Measurements from ENCODE around the gene MYO7B.

The MYO7B gene

GRCh38 chr2:127535422-127535901 is at the start of gene MYO7B:
Gene MYO7B, plus strand, starts transcription at chr2:127535683. Its CDS starts 24,040 bp downstream, at chr2:127559723.
- DNase-seq (ENCODE audit: low read depth), result no peak

GRCh38 chr2:127485694-127486071 is 49.8 kb upstream of the MYO7B start:
- no peak for DNase-seq (ENCODE audit: low read depth)

- DNase-seq (ENCODE audit: low read depth), result no peak
These were observed 49.0 kb upstream of the MYO7B start for GRCh38 chr2:127486247-127487058.

GRCh38 chr2:127490283-127490682 is 45.2 kb upstream of the MYO7B start:
- DNase-seq (ENCODE audit: low read depth), result no peak

- no peak for DNase-seq (ENCODE audit: low read depth)
These were observed 37.1 kb upstream of the MYO7B start for GRCh38 chr2:127498386-127498785.

GRCh38 chr2:127503491-127503890 is 32.0 kb upstream of the MYO7B start:
- no peak for DNase-seq (ENCODE audit: low read depth)

GRCh38 chr2:127504552-127505430 is 30.7 kb upstream of the MYO7B start:
- DNase-seq (ENCODE audit: low read depth), result no peak

GRCh38 chr2:127506510-127506909 is 29.0 kb upstream of the MYO7B start:
- DNase-seq (ENCODE audit: low read depth), result no peak

- no peak for DNase-seq (ENCODE audit: low read depth)
These were observed 27.4 kb upstream of the MYO7B start for GRCh38 chr2:127508023-127508630.

GRCh38 chr2:127508631-127509034 is 26.9 kb upstream of the MYO7B start:
- DNase-seq (ENCODE audit: low read depth), result no peak

- DNase-seq (ENCODE audit: low read depth), result no peak
These were observed 25.4 kb upstream of the MYO7B start for GRCh38 chr2:127510073-127510472.

- no peak for DNase-seq (ENCODE audit: low read depth)
These were observed 24.3 kb upstream of the MYO7B start for GRCh38 chr2:127511090-127511695.

GRCh38 chr2:127511917-127512316 is 23.6 kb upstream of the MYO7B start:
- no peak for DNase-seq (ENCODE audit: low read depth)

- DNase-seq (ENCODE audit: low read depth), result no peak
These were observed 23.1 kb upstream of the MYO7B start for GRCh38 chr2:127512362-127512761.

- DNase-seq (ENCODE audit: low read depth), result no peak
These were observed 21.4 kb upstream of the MYO7B start for GRCh38 chr2:127514076-127514475.

- DNase-seq (ENCODE audit: low read depth), result no peak
These were observed 21.0 kb upstream of the MYO7B start for GRCh38 chr2:127514485-127514884.

GRCh38 chr2:127515383-127515915 is 20.0 kb upstream of the MYO7B start:
- no peak for DNase-seq (ENCODE audit: low read depth)

GRCh38 chr2:127516041-127516762 is 19.3 kb upstream of the MYO7B start:
- DNase-seq (ENCODE audit: low read depth), result no peak

- DNase-seq (ENCODE audit: low read depth), result no peak
These were observed 18.0 kb upstream of the MYO7B start for GRCh38 chr2:127517465-127517864.

- DNase-seq (ENCODE audit: low read depth), result no peak
These were observed 15.1 kb upstream of the MYO7B start for GRCh38 chr2:127520424-127520823.

GRCh38 chr2:127523269-127523939 is 12.1 kb upstream of the MYO7B start:
- DNase-seq (ENCODE audit: low read depth), result no peak

Measured in stimulated activated CD8-positive, alpha-beta memory T cell treated with anti-CD3 and anti-CD28 coated beads, Interleukin-7, amount 100 ng/mL, for 24 hours (primary cell).